Calu3 (cell line): ENCODE measurements around the gene FKBP7. TPM values are rescaled to one million over a fixed set of nuclear protein-coding genes. Genes with fewer than 3 reads are reported as not detected.
"Not testable (repeated sequence)": the region's sequence is repeated elsewhere in the genome, so short reads cannot be mapped to it uniquely, and the experiment has no call there.

Source experiments
- Bru-seq: library from RNA; stranded (reverse); fragments of 400-500 nt; gene quantifications from one replicate; lab custom pipeline; 2021; lab: Mats Ljungman, UMichigan
- BruChase-seq, 2 experiments: library from RNA; stranded (reverse); fragments of 400-500 nt; gene quantifications; one replicate each; lab custom pipeline; 2021; lab: Mats Ljungman, UMichigan
- BruUV-seq: library from RNA; stranded (reverse); fragments of 400-500 nt; replicated peaks from 2 replicates; lab custom pipeline; 2021; lab: Mats Ljungman, UMichigan
- CTCF ChIA-PET: fragments of 300-600 bp; sonication (Branson Sonifier 250); formaldehyde crosslinking; loops from one replicate; lab custom pipeline; 2022; ENCODE audit warnings: antibody characterized with exemption; lab: Charles Lee
- DNase-seq: peaks from one replicate; pipeline ENCODE4 v3.0.0; 2022
- H3K27ac Mint-ChIP-seq: one replicate; pipeline ENCODE4 v1.8.0; 2022; ENCODE audit warnings: mixed read lengths; ENCODE audit not compliant: unreplicated experiment
- H3K27me3 Mint-ChIP-seq: one replicate; pipeline ENCODE4 v1.8.0; 2022; ENCODE audit warnings: mixed read lengths; ENCODE audit not compliant: unreplicated experiment
- H3K36me3 Mint-ChIP-seq: one replicate; pipeline ENCODE4 v1.8.0; 2022; ENCODE audit warnings: mild to moderate bottlenecking, moderate library complexity, mixed read lengths; ENCODE audit not compliant: insufficient read depth, unreplicated experiment
- H3K4me1 Mint-ChIP-seq: one replicate; pipeline ENCODE4 v1.8.0; 2022; ENCODE audit warnings: mild to moderate bottlenecking, low read depth, mixed read lengths; ENCODE audit not compliant: unreplicated experiment
- H3K4me3 Mint-ChIP-seq: one replicate; pipeline ENCODE4 v1.8.0; 2022; ENCODE audit warnings: mild to moderate bottlenecking, low read depth, moderate library complexity, mixed read lengths; ENCODE audit not compliant: unreplicated experiment
- H3K9me3 Mint-ChIP-seq: one replicate; pipeline ENCODE4 v1.8.0; 2022; ENCODE audit warnings: low read depth, mixed read lengths; ENCODE audit not compliant: unreplicated experiment
- CTCF ChIP-seq: fragments of 200-600 bp; IDR thresholded peaks from one replicate; pipeline ENCODE4 v1.8.0; 2022; ENCODE audit warnings: antibody characterized with exemption; ENCODE audit not compliant: unreplicated experiment
- intact Hi-C: fragments of 100-400 bp; cut with micrococcal nuclease; formaldehyde crosslinking; loops from one replicate; pipeline ENCODE4 v1.10.0; 2022; ENCODE audit not compliant: unreplicated experiment
- long read RNA-seq: library from polyadenylated mRNA; stranded (forward); transcript quantifications from one replicate; pipeline ENCODE4 v2.0.0, GENCODE V29; 2022
- total RNA-seq: library from RNA; stranded (reverse); gene quantifications from 2 replicates; pipeline ENCODE4 v1.2.3, GENCODE V29; 2022

The FKBP7 gene
- total RNA-seq (8.8 and 8.9 TPM in 2 replicates), Bru-seq, nascent RNA (percentile 45 among the genes with signal in this experiment), BruChase-seq, experiment 1, labeled RNA remaining after a 6-hour chase (percentile 53 among the genes with signal in this experiment), BruChase-seq, experiment 2, labeled RNA remaining after a 2-hour chase (percentile 41 among the genes with signal in this experiment)
- long read RNA-seq, partial matches to known transcripts, result 0 of 11 reads
- long read RNA-seq, other reads (novel, unspliced or antisense), result 2 of 11 reads

GRCh38 chr2:178478439-178479274, at the start of gene FKBP7:
TSS of gene FKBP7 (minus strand) at chr2:178478600. CDS start at chr2:178478499, 101 bp downstream.
- peak; percentile 75 for TF ChIP-seq CTCF
- CTCF ChIA-PET, result interaction anchor here (0.7 kb wide), 1 partner anchor 28 kb away, joined by 3 read pairs; the partner anchor contains the start of genes PJVK and PRKRA
- Mint-ChIP-seq H3K36me3 (peaks cover 37% of the 10 kb centered on the region), H3K4me1 (peaks cover 22% of the 10 kb centered on the region), H3K27ac (peak within 1 kb of the TSS; percentile 89), H3K27me3 (no peaks in the 10 kb centered on the region), H3K9me3 (no peaks in the 10 kb centered on the region), H3K4me3 (peak within 1 kb of the TSS; percentile 94)
- BruUV-seq, result no TSS peak
- intact Hi-C loops, result loop anchor here (2.0 kb wide), 1 partner anchor 44 kb away; no protein-coding TSS in a partner anchor
- DNase-seq, result peak; percentile 85

- TF ChIP-seq CTCF, result no peak
- intact Hi-C loops, result no loop called here
- Mint-ChIP-seq H3K36me3 (peaks cover 16% of the 10 kb centered on the region), H3K27ac (no peak overlapping the region), H3K4me1 (no peaks in the 10 kb centered on the region), H3K27me3 (no peaks in the 10 kb centered on the region), H3K9me3 (no peaks in the 10 kb centered on the region), H3K4me3 (no peak overlapping the region)
- BruUV-seq, result no TSS peak
- DNase-seq, result no peak
- CTCF ChIA-PET, result no interaction called here
These were observed 49.2 kb upstream of the FKBP7 start for GRCh38 chr2:178527592-178527991.

- DNase-seq, result no peak
- H3K4me3 Mint-ChIP-seq, result no peak overlapping the region
- TF ChIP-seq CTCF, result no peak
- no TSS peak for BruUV-seq
- CTCF ChIA-PET, result no interaction called here
- intact Hi-C loops, result no loop called here
- H3K36me3 Mint-ChIP-seq, result peaks cover 18% of the 10 kb centered on the region
- no peaks in the 10 kb centered on the region for H3K4me1 Mint-ChIP-seq
- no peaks in the 10 kb centered on the region for H3K9me3 Mint-ChIP-seq
- no peak overlapping the region for H3K27ac Mint-ChIP-seq
- no peaks in the 10 kb centered on the region for H3K27me3 Mint-ChIP-seq
These were observed 47.9 kb upstream of the FKBP7 start for GRCh38 chr2:178526256-178526655.

- H3K9me3 Mint-ChIP-seq, CTCF ChIA-PET, H3K4me1 Mint-ChIP-seq, BruUV-seq, H3K27ac Mint-ChIP-seq, H3K4me3 Mint-ChIP-seq, DNase-seq, intact Hi-C loops, H3K27me3 Mint-ChIP-seq: not testable (repeated sequence)
- peaks cover 18% of the 10 kb centered on the region for H3K36me3 Mint-ChIP-seq
These were observed 47.1 kb upstream of the FKBP7 start for GRCh38 chr2:178525460-178525859.

GRCh38 chr2:178525010-178525409, 46.6 kb upstream of the FKBP7 start:
- H3K9me3 Mint-ChIP-seq, H3K27ac Mint-ChIP-seq, BruUV-seq, H3K4me3 Mint-ChIP-seq, DNase-seq, CTCF ChIA-PET, H3K27me3 Mint-ChIP-seq, intact Hi-C loops, H3K4me1 Mint-ChIP-seq: not testable (repeated sequence)
- H3K36me3 Mint-ChIP-seq, result peaks cover 18% of the 10 kb centered on the region
